GM21825 (cell line): ENCODE results near the gene ADCY1.

Experiments
- ATAC-seq: cut with Tn5 transposase; IDR thresholded peaks from one replicate; pipeline ENCODE4 v1.9.1; 2021; ENCODE audit warnings: mild to moderate bottlenecking, moderate library complexity; ENCODE audit not compliant: unreplicated experiment

ADCY1 gene

GRCh38 chr7:45663167-45663921 is 89.2 kb downstream of the ADCY1 start:
- ATAC-seq: no peak

- ATAC-seq: no peak
Observed at GRCh38 chr7:45663965-45664633, 89.9 kb downstream of the ADCY1 start.

GRCh38 chr7:45665172-45665571 is 91.0 kb downstream of the ADCY1 start:
- no peak for ATAC-seq

GRCh38 chr7:45670227-45670626 is 96.1 kb downstream of the ADCY1 start:
- no peak for ATAC-seq

GRCh38 chr7:45670717-45671116 is 96.5 kb downstream of the ADCY1 start:
- no peak for ATAC-seq

- no peak for ATAC-seq
Observed at GRCh38 chr7:45677311-45677900, 103.2 kb downstream of the ADCY1 start.

GRCh38 chr7:45679516-45679915 is 105.3 kb downstream of the ADCY1 start:
- no peak for ATAC-seq

GRCh38 chr7:45680776-45681175 is 106.6 kb downstream of the ADCY1 start:
- ATAC-seq: no peak

GRCh38 chr7:45681596-45682357 is 107.6 kb downstream of the ADCY1 start:
- no peak for ATAC-seq

- ATAC-seq: no peak
Observed at GRCh38 chr7:45682358-45682735, 108.2 kb downstream of the ADCY1 start.

GRCh38 chr7:45682836-45683555 is 108.8 kb downstream of the ADCY1 start:
- ATAC-seq: no peak

GRCh38 chr7:45683556-45684148 is 109.5 kb downstream of the ADCY1 start:
- no peak for ATAC-seq

- no peak for ATAC-seq
Observed at GRCh38 chr7:45684910-45685618, 110.9 kb downstream of the ADCY1 start.

- no peak for ATAC-seq
Observed at GRCh38 chr7:45685619-45686240, 111.6 kb downstream of the ADCY1 start.

- no peak for ATAC-seq
Observed at GRCh38 chr7:45686441-45687184, 112.4 kb downstream of the ADCY1 start.

- ATAC-seq: no peak
Observed at GRCh38 chr7:45687185-45687560, 113.0 kb downstream of the ADCY1 start.

GRCh38 chr7:45687721-45688120 is 113.6 kb downstream of the ADCY1 start:
- no peak for ATAC-seq

- no peak for ATAC-seq
Observed at GRCh38 chr7:45688382-45688781, 114.2 kb downstream of the ADCY1 start.
